ENCODE data around the gene LRP11. TPM values are rescaled to one million over a fixed set of nuclear protein-coding genes. Genes with fewer than 3 reads are reported as not detected.
A peak's percentile ranks its signal among the peaks of the same experiment; 100 is the strongest.
"Not testable (repeated sequence)": the region's sequence is repeated elsewhere in the genome, so short reads cannot be mapped to it uniquely, and the experiment has no call there.

Gene LRP11
- total and polyA plus RNA-seq, 8 donors = 5.4 to 22.2 (median 15.2) TPM

DNA sequence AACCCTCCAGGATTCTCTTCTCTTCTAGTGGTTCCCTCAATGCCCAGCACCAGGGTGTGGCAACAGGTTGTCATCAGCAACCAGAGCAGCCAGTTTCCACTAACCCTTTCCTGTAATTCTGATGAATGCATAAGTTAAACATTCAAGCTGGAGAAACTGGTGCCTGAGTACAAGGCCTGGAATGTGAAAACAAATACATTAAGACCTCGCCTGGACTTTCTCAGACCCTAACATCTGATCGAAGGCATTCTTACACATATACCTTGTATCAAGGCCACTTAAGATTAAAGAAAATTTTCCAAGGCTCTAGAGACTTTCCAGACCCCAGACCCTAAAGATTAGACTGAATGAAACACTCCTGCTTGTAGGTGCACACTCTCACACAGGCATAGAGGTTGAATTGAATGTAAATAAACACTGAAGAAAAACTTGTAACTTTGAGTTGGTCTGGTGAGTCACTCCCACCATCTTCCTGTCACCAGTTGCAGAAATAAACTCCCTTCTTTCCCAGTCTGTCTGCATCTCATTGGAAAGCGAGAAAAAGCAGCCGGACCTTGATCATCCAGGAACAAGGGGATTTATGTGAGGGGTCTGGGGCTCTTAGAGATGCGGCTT is 9.0 kb downstream of the LRP11 start:
- ATAC-seq (peak in 3 of 4 donors; percentile 28 to 50 (median 47)), DNase-seq (no peak), FAIRE-seq (no peak)
- Histone ChIP-seq H3K27ac (peak overlapping the region in 2 of 4 donors; percentile 21 to 31), H3K27me3 (no peaks in the 10 kb centered on the region), H3K4me1 (peaks cover 0 to 12% (median 11%) of the 10 kb centered on the region in 3 donors), H3K9me3 (no peaks in the 10 kb centered on the region), H3K36me3 (peaks cover 0 to 4% (median 0%) of the 10 kb centered on the region in 3 donors), H3K4me3 (no peak overlapping the region)
- intact Hi-C loops (cut with DNase I) = no loop called here
- WGBS, 2 donors = 82 to 83% methylated on average over 5 of the region's 5 CpGs
- TF ChIP-seq, protein P1, sequence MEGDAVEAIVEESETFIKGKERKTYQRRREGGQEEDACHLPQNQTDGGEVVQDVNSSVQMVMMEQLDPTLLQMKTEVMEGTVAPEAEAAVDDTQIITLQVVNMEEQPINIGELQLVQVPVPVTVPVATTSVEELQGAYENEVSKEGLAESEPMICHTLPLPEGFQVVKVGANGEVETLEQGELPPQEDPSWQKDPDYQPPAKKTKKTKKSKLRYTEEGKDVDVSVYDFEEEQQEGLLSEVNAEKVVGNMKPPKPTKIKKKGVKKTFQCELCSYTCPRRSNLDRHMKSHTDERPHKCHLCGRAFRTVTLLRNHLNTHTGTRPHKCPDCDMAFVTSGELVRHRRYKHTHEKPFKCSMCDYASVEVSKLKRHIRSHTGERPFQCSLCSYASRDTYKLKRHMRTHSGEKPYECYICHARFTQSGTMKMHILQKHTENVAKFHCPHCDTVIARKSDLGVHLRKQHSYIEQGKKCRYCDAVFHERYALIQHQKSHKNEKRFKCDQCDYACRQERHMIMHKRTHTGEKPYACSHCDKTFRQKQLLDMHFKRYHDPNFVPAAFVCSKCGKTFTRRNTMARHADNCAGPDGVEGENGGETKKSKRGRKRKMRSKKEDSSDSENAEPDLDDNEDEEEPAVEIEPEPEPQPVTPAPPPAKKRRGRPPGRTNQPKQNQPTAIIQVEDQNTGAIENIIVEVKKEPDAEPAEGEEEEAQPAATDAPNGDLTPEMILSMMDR (IDR thresholded peaks at IDR 0.05) = no peak

DNA sequence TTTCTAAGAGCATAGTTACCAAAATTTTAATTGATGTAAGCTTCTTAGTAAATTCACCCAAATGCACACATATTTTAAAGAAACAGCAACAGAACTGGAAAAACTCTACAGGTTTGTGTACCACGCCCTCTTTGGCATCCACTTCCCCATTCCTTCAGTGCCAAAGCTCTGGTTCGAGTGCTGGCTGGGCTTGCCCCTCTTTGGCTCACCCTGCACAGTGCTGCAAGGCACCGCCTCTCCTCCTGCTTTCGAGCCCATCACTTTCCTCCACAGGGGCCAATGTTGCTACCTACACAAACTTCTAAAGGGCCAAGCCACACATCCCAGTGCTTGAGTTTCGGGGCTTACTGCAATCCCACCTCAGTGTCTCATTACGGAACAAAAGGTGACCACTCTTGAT is 9.6 kb downstream of the LRP11 start:
- H3K9me3 ChIP-seq = no peaks in the 10 kb centered on the region
- peak overlapping the region in 1 of 4 donors; percentile 21 for H3K27ac ChIP-seq
- no peak overlapping the region for H3K4me3 ChIP-seq
- ATAC-seq (peak in 3 of 4 donors; percentile 44 to 63 (median 55)), DNase-seq (no peak), FAIRE-seq (no peak)
- 61 to 62% methylated on average over 6 of the region's 6 CpGs for WGBS, 2 donors
- TF ChIP-seq, protein P1 (IDR thresholded peaks at IDR 0.05) = no peak
- H3K4me1 ChIP-seq = peaks cover 0 to 6% (median 5%) of the 10 kb centered on the region in 3 donors
- intact Hi-C loops (cut with DNase I) = no loop called here
- peaks cover 0 to 4% (median 0%) of the 10 kb centered on the region in 3 donors for H3K36me3 ChIP-seq
- H3K27me3 ChIP-seq = no peaks in the 10 kb centered on the region

DNA sequence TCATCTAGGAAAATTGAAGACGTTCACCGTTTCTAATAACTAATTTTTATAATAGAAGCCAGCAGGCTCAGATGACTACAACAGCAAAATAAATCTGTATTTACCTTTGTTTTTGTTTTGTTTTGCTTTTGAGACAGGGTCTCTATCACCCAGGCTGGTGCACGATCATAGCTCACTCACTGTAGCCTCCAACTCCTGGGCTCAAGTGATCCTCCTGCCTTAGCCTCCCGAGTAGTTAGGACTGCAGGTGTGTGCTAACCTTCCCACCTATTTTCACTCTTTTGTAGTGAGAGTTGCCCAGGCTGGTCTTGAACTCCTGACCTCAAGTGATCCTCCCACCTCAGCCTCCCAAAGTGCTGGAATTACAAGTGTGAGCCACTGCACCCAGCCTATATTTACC is 10.1 kb downstream of the LRP11 start:
- 86 to 91% methylated on average over 4 of the region's 4 CpGs for whole genome bisulfite sequencing, 2 donors
- FAIRE-seq; H3K27ac ChIP-seq; H3K27me3 ChIP-seq; H3K4me1 ChIP-seq; DNase-seq; H3K4me3 ChIP-seq; H3K36me3 ChIP-seq; ATAC-seq; H3K9me3 ChIP-seq; intact Hi-C loops (cut with DNase I): not testable (repeated sequence)

DNA sequence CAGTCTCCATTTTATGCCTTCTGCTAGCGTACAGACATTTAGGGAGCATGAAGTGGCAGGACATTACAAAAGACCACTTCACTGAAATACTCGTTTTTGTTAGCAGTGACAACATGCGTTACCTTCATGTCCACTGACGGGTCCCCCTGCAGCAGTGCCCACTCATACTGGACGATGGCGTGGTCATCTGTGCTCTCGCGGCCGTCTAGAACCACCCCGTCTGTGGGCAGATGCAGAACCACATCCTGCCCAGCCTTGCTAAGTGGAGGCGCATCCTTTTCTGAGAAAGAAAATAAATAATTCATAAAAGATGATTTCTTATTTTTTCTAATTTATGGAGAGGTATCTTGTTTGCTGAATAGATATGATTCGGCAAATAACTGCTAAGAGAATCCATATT is 11.3 kb downstream of the LRP11 start:
- H3K27me3 ChIP-seq = no peaks in the 10 kb centered on the region
- 90 to 95% methylated on average over 12 of the region's 12 CpGs for WGBS, 2 donors
- FAIRE-seq (no peak), DNase-seq (no peak), ATAC-seq (no peak)
- intact Hi-C loops (cut with DNase I) = no loop called here
- peaks cover 0 to 3% (median 0%) of the 10 kb centered on the region in 3 donors for H3K4me1 ChIP-seq
- H3K9me3 ChIP-seq = no peaks in the 10 kb centered on the region
- TF ChIP-seq, protein P1 (IDR thresholded peaks at IDR 0.05) = no peak
- no peak overlapping the region for H3K27ac ChIP-seq
- no peak overlapping the region for H3K4me3 ChIP-seq
- peaks cover 0 to 4% (median 0%) of the 10 kb centered on the region in 3 donors for H3K36me3 ChIP-seq

DNA sequence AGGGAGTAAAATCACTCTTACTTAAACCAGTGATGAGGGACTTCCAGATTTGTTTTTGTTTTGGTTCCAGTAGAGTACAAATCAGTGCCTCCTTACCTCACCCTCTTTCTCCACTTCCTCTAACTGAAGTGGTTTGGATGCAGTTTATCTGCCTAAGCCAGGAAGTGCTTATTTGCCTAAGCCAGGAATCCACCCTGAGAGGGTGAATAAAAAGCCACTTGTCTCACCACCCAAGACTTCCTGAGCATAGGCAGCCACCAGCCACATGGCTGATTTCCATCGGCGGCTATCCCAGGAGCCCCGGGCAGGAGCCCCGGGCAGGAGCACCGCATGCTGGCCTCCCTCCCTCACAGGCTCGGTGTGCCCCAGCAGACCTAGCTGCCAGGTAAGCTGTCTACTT is 12.0 kb downstream of the LRP11 start:
- intact Hi-C loops (cut with DNase I) = no loop called here

More for the DNA sequence above, 12.0 kb downstream of the LRP11 start:
- H3K4me3 ChIP-seq = no peak overlapping the region
- H3K36me3 ChIP-seq = peaks cover 0 to 4% (median 0%) of the 10 kb centered on the region in 3 donors
- WGBS, 2 donors = 81 to 92% methylated on average over 6 of the region's 6 CpGs
- H3K27me3 ChIP-seq = no peaks in the 10 kb centered on the region
- DNase-seq = no peak
- H3K27ac ChIP-seq = peak overlapping the region in 1 of 4 donors; percentile 19
- H3K4me1 ChIP-seq = peaks cover 0 to 6% (median 0%) of the 10 kb centered on the region in 3 donors
- TF ChIP-seq, protein P1 (IDR thresholded peaks at IDR 0.05) = no peak
- FAIRE-seq = no peak
- H3K9me3 ChIP-seq = no peaks in the 10 kb centered on the region
- ATAC-seq = peak in 3 of 4 donors; percentile 36 to 45 (median 40)

Data from pancreas (tissue), 10 donors.